HG02798 (cell line): ENCODE results near the gene PCDHA3.
"Not testable (repeated sequence)": the region's sequence is repeated elsewhere in the genome, so short reads cannot be mapped to it uniquely, and the experiment has no call there.

Experiments used
- ATAC-seq: cut with Tn5 transposase; IDR thresholded peaks from one replicate; pipeline ENCODE4 v1.9.1; 2021; ENCODE audit warnings: mild to moderate bottlenecking; ENCODE audit not compliant: unreplicated experiment, poor library complexity

PCDHA3 gene

GRCh38 chr5:140849831-140850634 is 49.2 kb downstream of the PCDHA3 start:
- not testable (repeated sequence) for ATAC-seq
